HEK293 (cell line): ENCODE measurements around the gene LDLRAD4.

Experiments
- CTCF ChIA-PET: fragments of 350-600 bp; formaldehyde crosslinking; extraction: SDS; loops from one replicate; lab custom pipeline; 2021; ENCODE audit warnings: antibody characterized with exemption; lab: Yijun Ruan, JAX
- POLR2A ChIA-PET: fragments of 300-600 bp; formaldehyde crosslinking; extraction: SDS; loops from one replicate; lab custom pipeline; 2020; ENCODE audit warnings: antibody characterized with exemption, inconsistent platforms; lab: Yijun Ruan, JAX
- H3K27ac ChIP-seq: fragments of 200-500 bp; sonication (Bioruptor generic); 2 replicates; pipeline ENCODE4 v1.5.1; 2014; ENCODE audit warnings: low read depth, low read length, control low read depth, inconsistent platforms; ENCODE audit errors: extremely low read depth
- H3K36me3 ChIP-seq, 2 experiments: fragments of 200-500 bp in 1 of 2; sonication (Bioruptor generic) in 1 of 2; 1 replicate in 1 of 2; 2 replicates in 1 of 2; pipeline ENCODE4 v1.5.1; 2014 to 2017; ENCODE audit warnings: inconsistent platforms in 2 of 2, low read length in 2 of 2; ENCODE audit not compliant: control insufficient read depth in 2 of 2, insufficient read depth in 1 of 2
- H3K4me1 ChIP-seq: fragments of 200-500 bp; sonication (Bioruptor generic); 2 replicates; pipeline ENCODE4 v1.5.1; 2014; ENCODE audit warnings: mild to moderate bottlenecking, low read length, inconsistent platforms; ENCODE audit not compliant: control insufficient read depth, insufficient read depth
- H3K4me3 ChIP-seq: 2 replicates; pipeline ENCODE4 v1.5.1; 2011; ENCODE audit warnings: low read depth, mild to moderate bottlenecking, control low read depth, low read length, moderate library complexity
- H3K9me3 ChIP-seq: fragments of 200-500 bp; sonication (Bioruptor generic); 2 replicates; pipeline ENCODE4 v1.5.1; 2014; ENCODE audit warnings: low read depth, low read length, inconsistent platforms; ENCODE audit not compliant: control insufficient read depth, insufficient read depth
- EGR2 ChIP-seq: fragments of 450-650 bp; formaldehyde crosslinking; IDR thresholded peaks from 2 replicates; pipeline ENCODE4 v1.5.1; 2016; ENCODE audit warnings: low read depth, missing biosample characterization, missing genetic modification characterization
- GLIS1 ChIP-seq: fragments of 450-650 bp; formaldehyde crosslinking; IDR thresholded peaks from 2 replicates; pipeline ENCODE4 v1.5.1; 2016; ENCODE audit warnings: missing biosample characterization, missing genetic modification characterization
- HOXC10 ChIP-seq: sonication (generic); formaldehyde crosslinking; IDR thresholded peaks from 2 replicates; pipeline ENCODE4 v1.8.1; 2023; ENCODE audit warnings: mild to moderate bottlenecking, missing genetic modification reagents
- ZEB2 ChIP-seq: fragments of 450-650 bp; formaldehyde crosslinking; IDR thresholded peaks from 2 replicates; pipeline ENCODE4 v1.5.1; 2016; ENCODE audit warnings: missing biosample characterization, missing genetic modification characterization
- ZFHX2 ChIP-seq: fragments of 450-650 bp; formaldehyde crosslinking; conservative IDR thresholded peaks from 2 replicates; pipeline ENCODE4 v1.5.1; 2016; ENCODE audit warnings: missing biosample characterization, missing genetic modification characterization
- ZNF157 ChIP-seq: fragments of 450-650 bp; formaldehyde crosslinking; IDR thresholded peaks from 2 replicates; pipeline ENCODE4 v1.5.1; 2016; ENCODE audit warnings: missing biosample characterization, missing genetic modification characterization
- ZNF2 ChIP-seq: fragments of 450-650 bp; formaldehyde crosslinking; IDR thresholded peaks from 2 replicates; pipeline ENCODE4 v1.5.1; 2016; ENCODE audit warnings: missing biosample characterization, missing genetic modification characterization
- ZNF24 ChIP-seq: fragments of 450-650 bp; formaldehyde crosslinking; IDR thresholded peaks from 2 replicates; pipeline ENCODE4 v1.5.1; 2016; ENCODE audit warnings: missing biosample characterization, missing genetic modification characterization
- ZNF274 ChIP-seq, 2 experiments: fragments of 200-500 bp in 1 of 2; fragments of 450-650 bp in 1 of 2; sonication (Bioruptor generic) in 1 of 2; formaldehyde crosslinking in 1 of 2; IDR thresholded peaks; 2 replicates each; pipeline versions ENCODE4 v1.5.1 to v1.6.1; 2014 to 2016; ENCODE audit warnings: borderline replicate concordance in 1 of 2, inconsistent platforms in 1 of 2, low read length in 1 of 2, missing biosample characterization in 1 of 2, missing genetic modification characterization in 1 of 2
- ZNF341 ChIP-seq: fragments of 450-650 bp; formaldehyde crosslinking; IDR thresholded peaks from 2 replicates; pipeline ENCODE4; 2016; ENCODE audit warnings: low read depth, missing biosample characterization, missing genetic modification characterization
- ZNF366 ChIP-seq: fragments of 450-650 bp; formaldehyde crosslinking; conservative IDR thresholded peaks from 2 replicates; pipeline ENCODE4 v1.5.1; 2016; ENCODE audit warnings: missing biosample characterization, missing genetic modification characterization
- ZNF423 ChIP-seq: fragments of 450-650 bp; formaldehyde crosslinking; IDR thresholded peaks from 2 replicates; pipeline ENCODE4 v1.5.1; 2016; ENCODE audit warnings: missing biosample characterization, missing genetic modification characterization
- ZNF529 ChIP-seq: fragments of 450-650 bp; formaldehyde crosslinking; IDR thresholded peaks from 2 replicates; pipeline ENCODE4 v1.5.1; 2017; ENCODE audit warnings: missing genetic modification characterization, missing biosample characterization; ENCODE audit not compliant: insufficient replicate concordance
- ZNF530 ChIP-seq: fragments of 450-650 bp; formaldehyde crosslinking; IDR thresholded peaks from 2 replicates; pipeline ENCODE4 v1.5.1; 2016; ENCODE audit warnings: low read depth, missing biosample characterization, missing genetic modification characterization
- ZNF585B ChIP-seq: fragments of 450-650 bp; formaldehyde crosslinking; IDR thresholded peaks from 2 replicates; pipeline ENCODE4 v1.5.1; 2016; ENCODE audit warnings: missing biosample characterization, missing genetic modification characterization
- ZNF610 ChIP-seq: fragments of 450-650 bp; formaldehyde crosslinking; IDR thresholded peaks from 2 replicates; pipeline ENCODE4 v1.5.1; 2016; ENCODE audit warnings: missing biosample characterization, missing genetic modification characterization, borderline replicate concordance
- ZNF658 ChIP-seq: fragments of 450-650 bp; formaldehyde crosslinking; IDR thresholded peaks from 2 replicates; pipeline ENCODE4; 2016; ENCODE audit warnings: missing biosample characterization, missing genetic modification characterization
- ZNF747 ChIP-seq: fragments of 450-650 bp; formaldehyde crosslinking; IDR thresholded peaks from 2 replicates; pipeline ENCODE4 v1.5.1; 2016; ENCODE audit warnings: missing biosample characterization, missing genetic modification characterization
- TF ChIP-seq, protein P1 (sequence below): IDR thresholded peaks from 2 replicates; pipeline ENCODE4 v1.6.1; 2011; ENCODE audit warnings: mild to moderate bottlenecking, low read depth, low read length, borderline replicate concordance
- TF ChIP-seq, protein P2 (sequence below): fragments of 450-650 bp; formaldehyde crosslinking; IDR thresholded peaks from 2 replicates; pipeline ENCODE4 v1.5.1; 2016; ENCODE audit warnings: missing biosample characterization, missing genetic modification characterization

Gene LDLRAD4

DNA sequence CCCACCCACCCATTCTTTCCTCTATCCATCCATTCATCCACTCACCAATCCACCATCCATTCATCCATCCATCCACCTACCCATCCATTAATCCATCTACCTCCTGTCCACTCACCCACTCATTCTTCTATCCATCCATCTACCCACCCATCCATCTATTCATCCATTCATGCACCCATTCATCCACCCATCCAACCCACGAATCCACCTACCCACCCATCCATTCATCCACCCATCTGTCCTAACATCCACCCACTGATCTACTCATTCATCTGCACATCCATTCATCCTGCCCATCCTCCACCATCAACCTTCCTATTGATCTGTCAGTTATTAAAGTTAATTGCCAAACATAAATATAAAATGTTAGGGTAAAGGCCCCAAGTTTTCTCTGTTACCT is 25.6 kb downstream of the LDLRAD4 start:
- POLR2A ChIA-PET = no interaction called here
- no peak overlapping the region for H3K4me3 ChIP-seq
- H3K4me1 ChIP-seq = peaks cover 3% of the 10 kb centered on the region; the same call in 1 of the 2 replicates
- H3K36me3 ChIP-seq = no peaks in the 10 kb centered on the region; a peak in 1 of 3 replicates
- no peak for TF ChIP-seq ZNF24 (tag by site-specific recombination)
- TF ChIP-seq ZNF585B (tag by site-specific recombination) = no peak
- no peak for TF ChIP-seq ZNF2 (tag by site-specific recombination)
- peak; percentile 95 for TF ChIP-seq ZFHX2 (tag by site-specific recombination)
- TF ChIP-seq ZNF366 (tag by site-specific recombination) = peak; percentile 50
- TF ChIP-seq ZNF157 (tag by site-specific recombination) = no peak
- peak; percentile 99 for TF ChIP-seq EGR2
- TF ChIP-seq HOXC10 (CRISPR knock-in tag) = no peak
- TF ChIP-seq, all 188 proteins: peak for 3
- CTCF ChIA-PET = no interaction called here
- Histone ChIP-seq H3K27ac (no peak overlapping the region), H3K9me3 (no peaks in the 10 kb centered on the region)

DNA sequence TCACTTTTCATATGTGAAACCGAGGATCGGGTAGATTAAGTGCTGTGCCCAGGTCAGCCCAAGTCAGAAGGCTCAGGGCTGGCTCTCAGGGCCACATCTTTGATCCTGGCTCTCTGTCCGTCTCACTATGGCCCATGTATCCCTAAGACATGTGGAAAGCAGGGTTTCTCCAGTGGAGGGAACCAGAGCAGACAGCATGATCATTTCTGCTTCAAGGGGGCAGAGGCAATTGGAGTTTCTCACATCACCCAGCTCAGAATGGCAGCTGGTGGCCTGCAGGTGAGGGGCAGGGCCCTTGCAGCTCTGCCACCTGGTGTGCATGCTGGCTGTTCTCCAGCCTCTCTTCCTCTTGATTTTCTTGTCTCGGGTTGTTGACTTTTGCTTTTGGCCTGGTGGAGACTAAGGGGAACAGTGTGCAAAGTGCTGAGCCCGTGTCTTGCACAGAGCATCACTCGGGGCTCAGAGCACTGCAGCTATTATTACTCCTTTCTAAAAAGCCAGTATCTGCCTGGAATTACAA is 27.0 kb downstream of the LDLRAD4 start:
- Histone ChIP-seq H3K36me3 (no peaks in the 10 kb centered on the region; a peak in 1 of 3 replicates), H3K27ac (no peak overlapping the region), H3K9me3 (no peaks in the 10 kb centered on the region), H3K4me3 (no peak overlapping the region)
- ChIA-PET POLR2A (no interaction called here), CTCF (interaction anchor here (0.8 to 1.5 kb wide), 2 partner anchors 26 to 29 kb away, joined by 3 read pairs; no protein-coding TSS in a partner anchor)
- no peak for TF ChIP-seq ZNF423 (tag by site-specific recombination)
- peak; percentile 33; the same call in 1 of the 2 replicates for TF ChIP-seq GLIS1
- TF ChIP-seq, all 188 proteins: peak for 1
- peaks cover 3% of the 10 kb centered on the region; the same call in 1 of the 2 replicates for H3K4me1 ChIP-seq

DNA sequence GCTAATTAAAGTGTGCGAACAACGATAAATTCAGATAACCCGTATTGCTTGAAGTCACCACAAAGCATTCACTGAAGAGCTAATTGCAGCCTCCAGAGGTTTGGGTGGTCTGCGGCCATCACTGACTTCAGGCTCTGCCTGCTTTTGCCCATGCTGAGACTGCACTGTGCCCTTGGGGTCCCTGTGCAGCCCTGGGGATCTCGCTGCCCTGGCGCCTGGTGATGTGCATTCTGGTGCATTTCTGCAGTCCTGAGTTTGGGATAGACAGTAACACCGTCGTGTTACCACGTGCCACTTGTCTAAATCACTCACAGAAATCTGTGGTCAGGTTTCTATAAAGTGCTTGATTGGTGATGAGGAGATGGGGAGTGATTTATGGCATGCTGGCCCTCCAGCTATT is 27.6 kb downstream of the LDLRAD4 start:
- Histone ChIP-seq H3K36me3 (no peaks in the 10 kb centered on the region; a peak in 1 of 3 replicates), H3K9me3 (no peaks in the 10 kb centered on the region), H3K27ac (no peak overlapping the region), H3K4me3 (no peak overlapping the region), H3K4me1 (peaks cover 3% of the 10 kb centered on the region; the same call in 1 of the 2 replicates)
- POLR2A ChIA-PET = no interaction called here
- CTCF ChIA-PET = interaction anchor here (0.8 to 1.5 kb wide), 2 partner anchors 27 to 30 kb away, joined by 3 read pairs; no protein-coding TSS in a partner anchor
- TF ChIP-seq ZEB2 (tag by site-specific recombination) = no peak
- TF ChIP-seq ZNF747 = no peak
- TF ChIP-seq, protein P1, sequence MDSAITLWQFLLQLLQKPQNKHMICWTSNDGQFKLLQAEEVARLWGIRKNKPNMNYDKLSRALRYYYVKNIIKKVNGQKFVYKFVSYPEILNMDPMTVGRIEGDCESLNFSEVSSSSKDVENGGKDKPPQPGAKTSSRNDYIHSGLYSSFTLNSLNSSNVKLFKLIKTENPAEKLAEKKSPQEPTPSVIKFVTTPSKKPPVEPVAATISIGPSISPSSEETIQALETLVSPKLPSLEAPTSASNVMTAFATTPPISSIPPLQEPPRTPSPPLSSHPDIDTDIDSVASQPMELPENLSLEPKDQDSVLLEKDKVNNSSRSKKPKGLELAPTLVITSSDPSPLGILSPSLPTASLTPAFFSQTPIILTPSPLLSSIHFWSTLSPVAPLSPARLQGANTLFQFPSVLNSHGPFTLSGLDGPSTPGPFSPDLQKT = no peak
- no peak for TF ChIP-seq ZNF529 (tag by site-specific recombination)
- no peak for TF ChIP-seq ZNF530 (tag by site-specific recombination)
- no peak for TF ChIP-seq ZNF610 (tag by site-specific recombination)
- TF ChIP-seq ZNF658 (tag by site-specific recombination) = no peak
- TF ChIP-seq ZNF274 (IDR thresholded peaks at IDR 0.05; ENCODE audit: low read length) = no peak
- TF ChIP-seq ZNF274 (tag by site-specific recombination; IDR thresholded peaks at IDR 0.05; ENCODE audit: borderline replicate concordance) = no peak
- TF ChIP-seq EGR2 = no peak
- TF ChIP-seq, protein P2, sequence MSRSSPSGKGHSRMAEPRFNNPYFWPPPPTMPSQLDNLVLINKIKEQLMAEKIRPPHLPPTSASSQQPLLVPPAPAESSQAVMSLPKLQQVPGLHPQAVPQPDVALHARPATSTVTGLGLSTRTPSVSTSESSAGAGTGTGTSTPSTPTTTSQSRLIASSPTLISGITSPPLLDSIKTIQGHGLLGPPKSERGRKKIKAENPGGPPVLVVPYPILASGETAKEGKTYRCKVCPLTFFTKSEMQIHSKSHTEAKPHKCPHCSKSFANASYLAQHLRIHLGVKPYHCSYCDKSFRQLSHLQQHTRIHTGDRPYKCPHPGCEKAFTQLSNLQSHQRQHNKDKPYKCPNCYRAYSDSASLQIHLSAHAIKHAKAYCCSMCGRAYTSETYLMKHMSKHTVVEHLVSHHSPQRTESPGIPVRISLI (tag by site-specific recombination) = no peak
- TF ChIP-seq ZNF341 (tag by site-specific recombination) = no peak
